ENCODE data around the gene CHD9NB.
A peak's percentile ranks its signal among the peaks of the same experiment; 100 is the strongest.

The CHD9NB gene

DNA sequence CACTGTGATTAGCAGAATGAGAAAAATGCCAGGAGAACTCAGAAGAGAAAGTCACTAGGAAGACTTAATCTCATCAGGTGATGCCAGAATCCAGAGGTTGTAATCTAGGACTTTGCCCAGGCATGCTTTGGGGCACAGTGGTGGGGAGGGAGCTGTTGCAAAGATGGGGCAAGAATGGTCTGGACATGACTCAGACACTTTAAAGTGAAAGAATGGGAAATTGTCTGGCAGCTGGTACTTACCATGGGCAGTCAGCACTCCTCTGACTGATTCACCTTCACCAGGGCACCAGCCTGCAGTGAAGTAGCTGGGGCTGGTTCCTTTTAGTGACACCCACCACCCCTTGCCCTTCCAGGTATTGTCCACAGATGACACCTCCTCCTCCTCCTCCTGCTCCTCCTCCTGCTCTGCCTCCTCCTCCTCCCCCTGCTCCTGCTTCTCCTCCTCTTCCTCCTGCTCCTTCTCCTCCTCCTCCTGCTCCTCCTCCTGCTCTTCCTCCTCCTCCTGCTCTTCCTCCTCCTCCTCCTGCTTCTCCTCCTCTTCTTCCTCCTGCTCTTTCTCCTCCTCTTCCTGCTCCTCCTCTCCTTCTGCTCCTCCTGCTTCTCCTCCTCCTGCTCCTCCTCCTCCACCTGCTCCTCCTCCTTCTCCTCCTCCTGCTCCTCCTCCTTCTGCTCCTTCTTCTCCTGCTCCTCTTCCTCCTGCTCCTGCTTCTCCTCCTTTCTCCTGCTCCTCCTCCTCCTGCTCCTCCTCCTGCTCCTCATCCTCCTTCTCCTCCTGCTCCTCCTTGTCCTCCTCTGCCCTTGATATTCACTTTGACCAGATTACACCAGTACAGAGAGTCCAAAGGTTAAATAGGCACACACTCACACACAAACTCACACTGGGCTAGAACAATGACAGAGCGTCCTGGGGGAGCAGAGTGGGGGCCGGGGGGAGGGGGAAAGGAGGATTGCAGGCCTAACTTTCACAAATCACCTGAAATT lies at the start of gene CHD9NB:
Gene CHD9NB (minus strand): TSS at position 379 of the 983 bp plus-strand sequence. CDS start 8,739 bp downstream, outside the sequence.
- no peak for DNase-seq (ENCODE audit: low read depth in 3 of 3, low spot score in 1 of 3)

DNA sequence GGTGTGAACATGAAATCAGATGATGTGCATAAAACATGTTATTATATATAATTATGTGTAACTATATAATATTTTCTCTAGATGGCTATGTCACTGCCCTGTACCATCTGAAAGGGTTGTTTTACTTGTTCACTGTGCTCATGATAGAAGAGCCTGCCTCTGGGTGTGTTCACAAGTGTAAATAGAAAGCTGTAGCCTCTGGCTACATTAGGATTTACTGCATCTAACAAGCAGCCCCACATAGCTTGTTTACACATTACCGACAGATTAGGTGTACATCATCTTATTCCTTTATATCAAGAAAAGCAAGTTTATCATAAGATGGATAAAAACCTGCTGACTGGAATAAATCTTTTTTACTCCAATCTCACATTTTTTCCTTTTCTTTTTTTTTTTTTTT lies 48.2 kb upstream of the CHD9NB start:
- DNase-seq (ENCODE audit: low read depth in 3 of 3, low spot score in 1 of 3), result no peak

DNA sequence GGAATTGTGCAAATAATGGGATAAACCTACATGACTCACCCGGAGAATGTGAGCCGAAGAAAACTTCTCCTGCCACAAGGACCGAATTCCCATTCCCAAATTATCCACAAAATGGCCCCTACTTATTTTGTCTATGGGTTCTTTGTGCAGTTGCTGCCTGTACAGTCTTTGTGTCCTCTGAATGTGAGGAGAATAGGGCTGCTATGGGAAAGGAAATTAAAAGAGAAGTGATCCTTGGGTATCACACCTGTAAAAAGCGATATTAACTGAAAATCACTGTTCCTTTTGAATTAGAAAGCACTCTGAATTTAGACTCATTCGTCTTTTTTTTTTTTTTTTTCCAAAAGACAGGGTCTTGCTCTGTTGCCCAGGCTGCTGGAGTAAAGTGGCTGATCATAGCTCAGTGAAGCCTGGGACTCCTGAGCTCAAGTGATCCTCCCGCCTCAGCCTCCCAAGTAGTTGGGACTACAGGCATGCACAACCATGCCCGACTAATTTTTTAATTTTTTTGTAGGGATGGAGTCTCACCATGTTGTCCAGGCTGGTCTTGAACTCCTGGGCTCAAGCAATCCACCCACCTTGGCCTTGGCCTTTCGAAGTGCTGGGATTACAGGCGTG lies 47.5 kb upstream of the CHD9NB start:
- DNase-seq (ENCODE audit: low read depth in 3 of 3, low spot score in 1 of 3), result no peak

DNA sequence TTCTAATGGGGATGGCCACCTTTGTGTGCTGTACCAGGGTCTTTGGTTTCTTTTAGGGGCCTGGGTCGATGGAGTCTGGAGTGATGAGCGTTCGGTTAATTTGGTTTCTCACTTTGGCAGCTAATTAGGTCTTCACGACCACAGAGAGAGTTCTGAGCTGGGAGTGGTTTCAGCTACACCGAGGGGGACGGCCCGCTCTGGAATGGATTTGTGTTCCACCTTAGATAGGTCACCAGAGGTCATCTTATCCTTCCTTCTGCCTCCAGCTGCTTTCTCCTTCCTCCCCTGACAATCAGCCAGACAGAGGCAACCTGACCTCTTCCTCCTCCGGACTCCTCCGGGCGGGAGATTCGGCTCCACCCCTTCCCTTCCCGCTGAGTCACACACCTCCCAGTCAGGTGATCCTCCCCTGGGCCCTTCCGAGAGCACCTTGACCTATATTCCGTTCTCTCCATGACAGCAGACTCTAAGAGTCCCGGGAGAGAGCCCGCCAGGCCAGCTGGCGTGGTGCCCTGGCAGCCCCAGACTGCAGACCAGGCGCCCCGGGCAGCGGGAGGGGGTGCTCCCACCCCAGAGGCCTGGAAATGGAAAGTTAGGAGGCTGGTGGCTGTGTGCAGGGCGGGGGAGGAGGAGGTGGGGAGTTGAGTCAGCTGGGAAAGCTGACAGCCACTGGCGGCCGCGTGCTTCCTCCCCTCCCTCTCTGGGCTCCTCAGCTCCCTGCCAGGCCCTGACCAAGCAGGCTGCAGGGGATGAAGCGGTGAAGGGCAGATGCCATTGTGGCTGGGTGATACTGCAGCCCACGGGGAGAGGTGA lies 46.8 kb upstream of the CHD9NB start:
- DNase-seq (ENCODE audit: low read depth in 3 of 3, low spot score in 1 of 3), result peak in 2 of 3 donors; percentile 12 to 20

DNA sequence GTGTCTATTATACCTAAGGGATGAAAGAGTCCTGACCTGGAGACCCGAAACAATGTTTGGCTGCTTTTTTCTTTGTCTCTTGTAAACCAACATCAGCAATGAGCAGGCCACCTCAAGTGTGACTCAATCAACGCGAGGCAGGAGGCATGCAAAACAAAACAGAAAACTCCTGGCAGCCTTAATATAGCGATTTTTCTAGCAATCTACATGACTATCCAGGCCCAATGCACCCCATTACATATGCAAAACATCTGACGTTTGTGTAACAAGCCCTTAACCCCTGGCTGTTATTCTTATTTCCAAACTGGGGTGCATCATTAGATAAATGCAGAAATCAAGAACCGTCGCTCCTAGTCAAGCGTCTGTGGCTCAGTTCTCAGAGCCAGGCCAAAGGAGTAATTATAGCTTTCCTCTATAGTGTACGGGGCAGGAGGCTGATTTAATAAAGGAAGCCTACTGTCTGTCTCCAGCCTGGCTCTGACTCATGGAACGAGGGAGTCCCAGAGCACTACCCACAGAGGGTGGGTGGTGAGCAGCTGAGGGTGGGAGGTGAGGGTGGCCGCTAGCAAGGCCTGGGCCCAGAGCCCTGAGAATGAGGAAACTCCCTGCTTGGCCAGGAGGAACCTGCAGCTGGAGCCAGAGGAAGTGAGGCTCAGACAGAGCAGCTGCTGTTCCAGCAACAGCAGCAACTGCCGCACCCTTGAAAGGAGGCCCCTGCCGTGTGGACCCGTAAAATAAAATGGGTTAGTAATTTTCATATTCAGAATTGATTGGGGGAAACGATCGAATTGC lies 46.0 kb upstream of the CHD9NB start:
- peak in 2 of 3 donors; percentile 5 to 8 for DNase-seq (ENCODE audit: low read depth in 3 of 3, low spot score in 1 of 3)

DNA sequence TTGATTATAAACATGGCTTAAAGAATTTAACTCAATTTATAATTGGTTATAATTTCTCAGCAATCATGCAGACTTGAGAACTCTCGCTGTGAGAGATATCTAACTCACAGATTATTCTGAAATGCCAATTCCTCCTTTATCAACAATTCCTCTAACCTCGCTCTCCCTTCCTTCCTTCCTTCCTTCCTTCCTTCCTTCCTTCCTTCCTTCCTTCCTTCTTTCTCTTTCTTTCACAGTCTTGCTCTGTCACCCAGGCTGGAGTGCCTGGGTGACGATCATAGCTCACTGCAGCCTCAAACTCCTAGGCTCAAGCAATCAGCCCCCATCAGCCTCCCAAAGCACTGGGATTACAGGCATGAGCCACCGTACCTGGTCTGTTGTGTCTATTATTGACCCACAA lies 44.5 kb upstream of the CHD9NB start:
- DNase-seq (ENCODE audit: low read depth in 3 of 3, low spot score in 1 of 3), result no peak

DNA sequence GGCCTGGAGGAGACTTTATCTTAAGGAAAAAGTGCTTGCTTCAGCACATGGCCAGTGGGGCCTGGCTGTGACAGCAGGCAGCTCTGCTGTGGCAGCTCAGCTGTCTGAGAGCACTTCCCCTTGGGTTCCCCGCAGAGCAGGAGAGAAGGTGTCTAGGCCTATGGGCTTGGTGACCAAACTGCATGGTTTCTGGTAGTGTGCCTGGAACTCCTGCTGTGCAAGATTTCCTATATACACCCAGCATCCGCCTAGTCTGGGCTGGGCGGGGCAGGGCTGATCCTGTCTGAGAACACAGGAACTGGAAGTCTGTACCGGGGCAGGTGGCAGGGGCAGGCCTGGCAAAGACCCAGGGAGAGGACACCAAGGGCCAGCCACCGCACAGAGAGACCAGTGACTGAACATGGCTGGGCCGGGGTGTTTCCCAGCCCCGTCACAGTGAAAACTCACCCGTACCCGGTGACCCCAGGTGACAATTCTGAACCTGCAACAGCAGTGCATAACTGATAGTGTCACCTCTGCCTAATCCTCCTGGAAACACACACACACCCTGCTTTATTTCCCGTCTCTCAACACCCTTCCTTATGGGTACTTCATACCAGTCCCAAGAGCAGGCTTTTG lies 41.4 kb upstream of the CHD9NB start:
- no peak for DNase-seq (ENCODE audit: low read depth in 3 of 3, low spot score in 1 of 3)

DNA sequence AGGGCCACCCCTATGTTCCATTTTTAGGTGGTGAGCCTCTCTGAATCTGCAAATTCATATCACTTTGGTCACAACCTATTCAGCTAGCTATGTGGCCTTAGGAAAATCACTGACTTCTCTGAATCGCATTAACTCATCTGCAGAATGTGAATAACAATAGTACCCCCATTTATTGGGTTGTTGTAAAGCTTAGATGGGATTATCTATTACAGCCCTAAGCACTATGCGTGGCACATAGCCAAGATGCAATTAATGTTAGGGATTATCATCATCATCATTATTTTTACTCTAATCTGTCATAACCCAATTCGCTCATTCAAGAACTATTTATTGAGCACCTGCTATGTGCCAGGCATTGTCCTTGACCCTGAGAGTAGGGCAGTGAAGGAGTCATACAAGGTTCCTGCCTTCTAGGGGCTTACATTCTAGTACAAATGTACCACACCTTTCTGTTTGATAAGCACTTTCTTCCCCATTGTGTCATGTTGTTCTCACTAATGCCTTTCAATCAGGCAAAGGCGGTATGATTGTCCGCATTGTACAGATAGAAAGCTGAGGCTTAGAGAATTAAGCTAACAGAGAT lies 40.6 kb upstream of the CHD9NB start:
- DNase-seq (ENCODE audit: low read depth in 3 of 3, low spot score in 1 of 3), result no peak

DNA sequence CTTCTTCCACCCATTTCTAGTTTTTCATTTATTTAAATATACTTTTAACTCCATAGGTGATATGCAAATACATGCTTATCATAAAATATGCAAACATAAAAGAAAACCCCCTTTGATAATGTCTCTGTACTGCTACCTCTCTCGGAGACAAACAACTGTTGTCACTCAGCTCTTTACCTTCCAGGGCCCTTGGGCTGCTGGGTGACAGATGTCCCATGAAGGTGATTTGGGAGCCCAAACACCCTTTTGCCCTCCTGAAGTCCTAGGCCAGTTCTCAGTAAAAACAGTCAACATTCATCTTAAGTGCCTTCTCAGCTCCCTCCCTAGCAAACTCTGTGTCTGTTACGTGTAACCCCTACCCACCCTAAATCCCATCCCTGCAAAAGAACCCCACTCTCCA lies 39.6 kb upstream of the CHD9NB start:
- DNase-seq (ENCODE audit: low read depth in 3 of 3, low spot score in 1 of 3), result no peak

DNA sequence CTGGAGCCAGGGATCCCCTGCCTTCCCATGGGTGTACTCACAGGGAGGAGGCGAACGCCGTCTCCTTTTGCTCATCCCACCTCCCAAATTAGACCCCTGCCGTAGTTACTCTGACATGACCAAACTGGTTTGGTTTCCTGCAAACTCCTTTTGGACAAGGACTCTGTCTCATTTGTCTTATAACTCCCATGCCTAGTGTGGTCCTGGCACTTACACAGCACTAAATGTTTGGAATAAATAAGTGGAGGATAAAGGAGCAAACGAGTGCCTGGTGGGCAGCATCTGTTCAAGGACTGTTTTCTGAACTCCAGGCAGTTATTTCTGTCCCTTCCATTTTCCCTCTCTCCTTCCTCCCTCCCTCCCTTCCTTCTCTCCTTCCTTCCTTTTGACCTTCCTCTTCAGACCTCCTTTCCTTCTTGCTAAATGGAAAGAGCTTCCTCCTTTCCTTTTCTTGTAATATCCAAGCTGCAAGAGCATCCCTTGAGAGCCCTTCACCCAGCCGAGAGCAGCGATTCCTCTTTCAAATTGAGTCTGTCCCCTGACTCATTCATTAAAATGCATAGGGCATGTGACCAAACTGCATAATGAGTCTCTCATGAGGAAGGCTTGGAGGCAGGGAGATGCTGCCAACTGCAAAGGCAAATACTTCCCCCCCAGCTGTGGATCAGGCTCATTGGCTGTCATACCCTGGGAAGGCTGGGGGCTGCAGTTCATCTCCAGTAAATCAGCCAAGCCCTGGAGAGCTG lies 38.9 kb upstream of the CHD9NB start:
- DNase-seq (ENCODE audit: low read depth in 3 of 3, low spot score in 1 of 3), result no peak

DNA sequence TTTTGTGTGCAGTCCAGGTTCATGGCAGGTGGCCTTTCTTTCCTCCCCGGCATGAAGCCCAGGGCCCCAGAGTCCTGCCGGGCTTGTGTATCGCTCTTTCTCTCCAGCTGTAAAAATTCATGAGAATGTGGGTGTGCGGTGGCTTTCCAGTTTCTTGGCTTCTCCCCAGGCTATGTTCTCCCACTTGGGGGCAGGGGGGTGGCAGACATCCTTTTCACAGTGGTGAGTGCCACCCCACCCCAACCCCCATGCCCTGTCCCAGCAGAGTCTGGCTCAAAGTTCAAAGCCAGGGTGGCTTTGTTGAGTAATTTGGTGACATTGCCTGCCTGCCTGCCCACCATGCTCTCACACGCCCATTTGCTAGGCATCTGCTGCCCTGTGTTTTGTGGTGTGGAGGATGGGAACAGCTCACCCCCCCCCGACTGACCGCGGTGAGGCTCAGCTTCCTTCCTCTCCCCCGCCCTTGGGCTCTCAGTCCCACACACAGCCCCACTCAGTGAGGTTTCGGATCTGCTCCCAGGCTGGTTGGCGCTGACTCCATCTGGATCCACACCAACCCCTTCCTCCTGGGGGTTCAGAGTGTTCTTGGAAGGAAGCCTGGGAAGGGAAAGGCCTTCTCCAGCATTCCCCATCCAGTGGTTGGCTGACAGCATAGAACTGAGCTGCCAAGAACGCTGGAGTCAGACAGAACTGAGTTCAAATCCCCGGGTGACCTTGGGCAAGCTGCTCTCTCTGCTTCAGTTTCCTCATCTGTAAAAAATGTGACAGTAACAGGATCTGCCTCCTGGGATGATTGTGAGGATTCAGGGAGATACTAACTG lies 38.1 kb upstream of the CHD9NB start:
- DNase-seq (ENCODE audit: low read depth in 3 of 3, low spot score in 1 of 3), result no peak

DNA sequence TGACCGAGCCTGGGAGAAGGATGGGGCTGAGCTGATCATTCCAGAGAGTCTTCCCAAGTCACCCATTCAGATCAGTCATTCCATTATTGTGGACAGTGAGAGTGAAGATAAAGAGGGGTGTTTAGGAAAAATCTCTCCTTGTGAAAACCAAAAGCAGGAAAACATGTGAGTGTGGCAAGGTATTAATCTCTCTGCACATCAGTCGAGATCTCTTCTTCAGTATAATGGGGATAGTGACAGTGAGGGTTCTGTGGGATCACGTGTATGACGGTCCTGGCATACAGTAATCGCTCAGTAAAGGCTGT lies 37.5 kb upstream of the CHD9NB start:
- no peak for DNase-seq (ENCODE audit: low read depth in 3 of 3, low spot score in 1 of 3)

DNA sequence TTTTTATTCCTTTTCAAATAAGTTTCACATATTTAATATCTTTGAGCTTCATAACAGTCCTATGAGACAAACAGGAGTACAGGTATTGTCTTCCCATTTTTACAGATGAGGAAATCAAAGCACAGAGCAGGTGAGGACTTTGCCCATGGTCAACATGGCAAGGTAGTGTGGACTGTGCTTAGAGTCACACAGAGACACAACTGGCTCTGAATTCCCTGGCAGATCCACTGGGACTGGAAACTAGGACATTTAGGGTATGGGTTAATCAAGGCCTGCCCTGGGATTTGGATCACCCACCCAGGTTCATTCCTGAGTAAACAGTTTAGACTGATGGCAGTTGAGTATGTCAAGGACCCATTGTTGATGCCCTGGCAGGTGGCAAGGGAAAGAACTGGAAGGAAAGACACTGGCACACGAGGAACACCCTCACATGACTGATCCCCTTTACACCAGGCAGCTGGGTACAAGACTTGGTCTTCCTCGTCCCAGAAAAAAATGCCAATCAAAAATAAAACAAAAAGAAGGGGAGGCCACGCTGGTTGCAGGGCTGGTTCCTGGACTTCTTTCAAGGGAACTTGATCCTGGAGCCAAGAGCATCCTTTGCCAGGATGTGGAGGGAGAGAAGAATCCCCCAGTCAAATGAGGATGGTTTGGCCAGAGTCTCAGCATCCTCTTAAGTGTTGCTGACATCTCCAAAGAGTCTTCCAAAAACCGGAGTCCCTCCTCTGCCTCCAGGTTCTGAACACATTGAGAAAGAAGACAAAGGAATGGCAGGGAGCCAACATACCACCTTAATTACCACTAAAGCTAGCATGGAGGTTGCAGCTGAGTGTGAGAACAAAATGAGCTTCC lies 37.0 kb upstream of the CHD9NB start:
- DNase-seq (ENCODE audit: low read depth in 3 of 3, low spot score in 1 of 3), result no peak

DNA sequence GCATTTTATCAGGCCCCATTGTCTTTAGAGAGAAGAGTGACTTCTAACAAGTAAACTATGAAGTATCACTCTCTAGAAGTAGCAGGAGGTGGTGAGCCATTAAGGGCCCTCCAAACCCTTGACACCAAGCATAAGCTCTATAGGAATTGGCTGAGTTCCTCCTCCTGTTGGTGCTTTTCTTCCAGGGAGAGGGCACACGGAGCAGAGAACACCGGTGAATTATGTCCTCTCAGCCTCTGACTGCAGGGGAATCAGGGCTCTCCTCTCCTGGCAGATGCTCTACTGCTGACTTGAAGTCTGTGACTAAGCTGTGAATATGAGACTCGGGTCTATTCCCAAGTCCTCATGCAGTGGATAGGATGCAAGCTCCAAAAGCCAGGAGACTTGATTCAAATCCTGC lies 34.4 kb upstream of the CHD9NB start:
- no peak for DNase-seq (ENCODE audit: low read depth in 3 of 3, low spot score in 1 of 3)

DNA sequence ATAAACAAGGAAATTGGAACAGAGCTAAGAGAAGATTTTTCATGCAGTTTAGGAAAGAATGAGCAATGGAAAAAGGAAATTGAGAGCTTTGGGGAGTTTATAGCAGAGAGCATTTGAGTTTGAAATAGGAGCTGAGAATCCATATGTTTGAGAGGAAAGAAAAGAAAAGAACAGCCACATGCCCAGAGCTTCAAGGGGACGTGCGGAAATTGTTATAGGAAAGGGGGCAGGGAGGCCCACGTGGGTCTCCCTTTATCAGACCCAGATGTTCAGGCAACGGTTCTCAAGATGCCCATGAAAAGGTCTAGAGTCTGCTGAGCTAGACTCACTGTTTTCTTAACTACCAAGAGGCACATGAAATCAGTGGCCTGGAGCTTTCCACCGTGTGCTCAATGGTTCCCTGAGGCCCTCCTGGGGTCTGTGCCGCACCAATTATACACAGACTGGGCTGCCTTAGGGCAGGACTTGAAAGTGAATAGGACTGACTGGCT lies 33.3 kb upstream of the CHD9NB start:
- no peak for DNase-seq (ENCODE audit: low read depth in 3 of 3, low spot score in 1 of 3)

DNA sequence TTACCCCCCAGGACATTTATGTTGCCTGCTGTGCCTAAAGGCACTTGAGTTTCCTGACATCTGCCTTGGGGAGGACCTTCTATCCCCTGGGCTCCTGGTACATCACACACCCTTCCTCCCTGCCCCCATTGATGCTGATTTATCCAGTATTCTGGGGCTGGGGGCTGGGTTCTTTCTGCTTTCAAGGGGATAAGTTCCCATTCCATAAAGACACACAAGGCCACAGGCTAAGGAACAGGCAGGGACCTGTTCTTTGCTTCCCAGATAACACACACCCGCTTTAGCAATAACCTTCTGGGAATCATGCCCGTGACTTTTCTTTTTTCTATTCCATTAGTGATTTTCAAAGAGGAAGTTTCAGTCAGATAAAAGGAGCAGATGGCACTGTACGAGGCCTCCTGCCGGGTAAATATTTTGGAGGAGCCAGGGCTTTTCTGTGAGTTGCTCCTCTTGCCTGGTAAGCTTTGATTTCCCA lies 32.7 kb upstream of the CHD9NB start:
- DNase-seq (ENCODE audit: low read depth in 3 of 3, low spot score in 1 of 3), result no peak

DNA sequence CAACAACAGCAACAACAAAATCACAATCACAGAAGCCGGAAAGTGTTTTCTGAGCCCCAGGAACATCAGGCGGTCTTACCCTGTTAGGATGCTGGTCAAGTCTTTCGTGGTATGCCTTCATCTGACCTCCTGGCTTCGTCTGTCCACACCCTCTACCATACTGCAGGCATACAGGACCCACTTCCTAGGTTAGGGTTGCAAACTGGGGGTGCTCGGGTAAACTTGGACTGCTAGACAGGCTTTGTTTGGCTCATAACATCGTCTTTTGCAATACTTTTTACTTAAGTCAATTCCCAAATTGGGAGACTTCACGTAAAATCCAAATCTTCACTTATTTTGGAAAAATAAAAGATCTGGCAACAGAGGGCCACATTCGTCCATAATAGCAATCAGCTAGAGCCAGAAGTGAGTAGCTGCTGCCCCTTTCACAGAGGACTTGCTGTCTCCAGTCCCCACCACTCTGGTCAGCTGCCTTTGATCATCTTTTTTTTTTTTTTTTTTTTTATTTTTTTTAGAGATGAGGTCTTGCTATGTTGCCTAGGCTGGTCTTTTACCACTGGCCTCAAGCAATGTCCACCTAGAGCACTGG lies 32.1 kb upstream of the CHD9NB start:
- no peak for DNase-seq (ENCODE audit: low read depth in 3 of 3, low spot score in 1 of 3)
